Endothelial cell of umbilical vein (primary cell): ENCODE measurements around the gene OTUD3.

Experiments used
- EZH2 ChIP-seq: IDR thresholded peaks from 2 replicates; pipeline ENCODE4 v1.6.1; 2012; ENCODE audit warnings: borderline replicate concordance, low read depth, mild to moderate bottlenecking, moderate library complexity, low read length, inconsistent platforms; ENCODE audit not compliant: severe bottlenecking
- FOS ChIP-seq: IDR thresholded peaks from 2 replicates; pipeline ENCODE4 v1.6.1; 2011; ENCODE audit warnings: mild to moderate bottlenecking, low read length, moderate library complexity, borderline replicate concordance; ENCODE audit not compliant: insufficient read depth
- JUN ChIP-seq: IDR thresholded peaks from 2 replicates; pipeline ENCODE4 v1.6.1; 2011; ENCODE audit warnings: borderline replicate concordance, low read depth; ENCODE audit not compliant: insufficient read length, insufficient read depth
- POLR2A ChIP-seq: IDR thresholded peaks from 2 replicates; pipeline ENCODE4 v1.6.1; 2012; ENCODE audit warnings: low read depth, mild to moderate bottlenecking, control low read depth, low read length
- POLR2AphosphoS5 ChIP-seq: IDR thresholded peaks from 2 replicates; pipeline ENCODE4 v1.6.1; 2012; ENCODE audit warnings: low read depth, mild to moderate bottlenecking, control low read depth, low read length, moderate library complexity; ENCODE audit not compliant: insufficient read depth
- TF ChIP-seq, protein P1 (sequence below), 2 donors: IDR thresholded peaks; 1 replicate in 1 of 2; 2 replicates in 1 of 2; pipeline ENCODE4 v1.5.1; 2011; ENCODE audit warnings: low read length in 2 of 2, mild to moderate bottlenecking in 2 of 2, moderate library complexity in 2 of 2, control low read depth in 1 of 2, inconsistent platforms in 1 of 2, low read depth in 1 of 2; ENCODE audit not compliant: insufficient read depth in 1 of 2; ENCODE audit errors: extremely low read depth in 1 of 2
- TF ChIP-seq, protein P2 (sequence below): IDR thresholded peaks from 2 replicates; pipeline ENCODE4 v1.6.1; 2011; ENCODE audit not compliant: insufficient read depth, insufficient read length

DNA sequence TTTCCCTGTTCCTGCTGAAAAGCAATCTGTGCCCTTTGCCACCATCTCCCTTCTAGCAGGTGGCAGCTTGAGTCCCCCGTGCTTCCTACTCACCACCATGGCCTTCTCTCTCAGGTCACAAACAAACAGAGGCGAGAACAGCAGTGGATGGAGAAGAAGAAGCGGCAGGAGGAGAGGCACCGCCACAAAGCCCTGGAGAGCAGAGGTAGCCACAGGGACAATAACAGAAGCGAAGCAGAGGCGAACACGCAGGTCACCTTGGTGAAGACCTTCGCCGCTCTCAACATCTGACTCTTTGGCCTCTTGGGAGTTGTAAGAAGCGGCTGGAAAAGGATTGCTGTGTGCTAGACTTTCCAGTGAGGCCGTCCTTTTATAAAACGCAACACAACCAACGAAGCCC, 25.3 kb downstream of the OTUD3 start:
- no peak for TF ChIP-seq JUN
- TF ChIP-seq, protein P1, sequence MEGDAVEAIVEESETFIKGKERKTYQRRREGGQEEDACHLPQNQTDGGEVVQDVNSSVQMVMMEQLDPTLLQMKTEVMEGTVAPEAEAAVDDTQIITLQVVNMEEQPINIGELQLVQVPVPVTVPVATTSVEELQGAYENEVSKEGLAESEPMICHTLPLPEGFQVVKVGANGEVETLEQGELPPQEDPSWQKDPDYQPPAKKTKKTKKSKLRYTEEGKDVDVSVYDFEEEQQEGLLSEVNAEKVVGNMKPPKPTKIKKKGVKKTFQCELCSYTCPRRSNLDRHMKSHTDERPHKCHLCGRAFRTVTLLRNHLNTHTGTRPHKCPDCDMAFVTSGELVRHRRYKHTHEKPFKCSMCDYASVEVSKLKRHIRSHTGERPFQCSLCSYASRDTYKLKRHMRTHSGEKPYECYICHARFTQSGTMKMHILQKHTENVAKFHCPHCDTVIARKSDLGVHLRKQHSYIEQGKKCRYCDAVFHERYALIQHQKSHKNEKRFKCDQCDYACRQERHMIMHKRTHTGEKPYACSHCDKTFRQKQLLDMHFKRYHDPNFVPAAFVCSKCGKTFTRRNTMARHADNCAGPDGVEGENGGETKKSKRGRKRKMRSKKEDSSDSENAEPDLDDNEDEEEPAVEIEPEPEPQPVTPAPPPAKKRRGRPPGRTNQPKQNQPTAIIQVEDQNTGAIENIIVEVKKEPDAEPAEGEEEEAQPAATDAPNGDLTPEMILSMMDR (IDR thresholded peaks at IDR 0.05; ENCODE audit: extremely low read depth in 1 of 2, insufficient read depth in 1 of 2, low read depth in 1 of 2, low read length in 2 of 2) = no peak
- TF ChIP-seq POLR2A = no peak
- no peak for TF ChIP-seq EZH2
- TF ChIP-seq POLR2AphosphoS5 = no peak
- TF ChIP-seq FOS = no peak
- TF ChIP-seq, protein P2, sequence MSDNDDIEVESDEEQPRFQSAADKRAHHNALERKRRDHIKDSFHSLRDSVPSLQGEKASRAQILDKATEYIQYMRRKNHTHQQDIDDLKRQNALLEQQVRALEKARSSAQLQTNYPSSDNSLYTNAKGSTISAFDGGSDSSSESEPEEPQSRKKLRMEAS = no peak
